SK-N-MC (cell line): ENCODE results near the gene NAA50.

Source experiments
- EZH2 ChIP-seq: fragments of 200-600 bp; sonication (generic); IDR thresholded peaks from one replicate; pipeline ENCODE4 v1.6.1; 2017; ENCODE audit warnings: antibody characterized with exemption
- FOXP2 ChIP-seq: optimal IDR thresholded peaks from 2 replicates; pipeline ENCODE3; 2011; ENCODE audit warnings: mild to moderate bottlenecking, moderate library complexity; ENCODE audit not compliant: insufficient read depth; ENCODE audit errors: extremely low read length, control extremely low read depth
- POLR2AphosphoS5 ChIP-seq: IDR thresholded peaks from 2 replicates; pipeline ENCODE4 v1.6.1; 2012; ENCODE audit warnings: mild to moderate bottlenecking, low read depth, low read length, borderline replicate concordance

- TF ChIP-seq POLR2AphosphoS5 (no peak), EZH2 (no peak), FOXP2 (no peak)
Measured at GRCh38 chr3:113685956-113686721, 59.9 kb downstream of the NAA50 start.
